SK-N-SH treated with all-trans-retinoic acid at 6 μM for 48 hours (cell line): ENCODE data around the gene COL19A1.

Experiments
- ATAC-seq: fragments of 200-7000 bp; cut with Tn5 transposase; 3 replicates; pipeline ENCODE4 v1.9.1; 2020; ENCODE audit warnings: mild to moderate bottlenecking, moderate library complexity
- ARNTL ChIP-seq: fragments of 450-650 bp; formaldehyde crosslinking; IDR thresholded peaks from 2 replicates; pipeline ENCODE4 v1.5.0; 2020; ENCODE audit warnings: low read depth, mild to moderate bottlenecking, moderate library complexity, borderline replicate concordance
- CSDC2 ChIP-seq: fragments of 250-450 bp; sonication (Bioruptor Pico); IDR thresholded peaks from 2 replicates; pipeline ENCODE4 v1.5.0; 2020; ENCODE audit warnings: mild to moderate bottlenecking, moderate library complexity
- GLIS3 ChIP-seq: fragments of 250-450 bp; sonication (Bioruptor Pico); IDR thresholded peaks from 2 replicates; pipeline ENCODE4 v1.5.0; 2020; ENCODE audit warnings: mild to moderate bottlenecking, moderate library complexity
- ISL1 ChIP-seq: fragments of 250-450 bp; sonication (Bioruptor Pico); IDR thresholded peaks from 2 replicates; pipeline ENCODE4 v2.1.2; 2022; ENCODE audit warnings: mild to moderate bottlenecking, moderate library complexity
- OSR1 ChIP-seq: fragments of 250-450 bp; sonication (Bioruptor Pico); IDR thresholded peaks from 2 replicates; pipeline ENCODE4 v1.8.0; 2022; ENCODE audit warnings: moderate library complexity, mild to moderate bottlenecking, inconsistent platforms
- PPARA ChIP-seq: fragments of 250-450 bp; sonication (Bioruptor Pico); IDR thresholded peaks from 2 replicates; pipeline ENCODE4 v1.5.0; 2020; ENCODE audit warnings: mild to moderate bottlenecking, borderline replicate concordance
- RARB ChIP-seq: fragments of 250-450 bp; sonication (Bioruptor Pico); IDR thresholded peaks from 2 replicates; pipeline ENCODE4 v1.8.0; 2021; ENCODE audit warnings: mild to moderate bottlenecking, moderate library complexity
- SNAI2 ChIP-seq: fragments of 250-450 bp; sonication (Bioruptor Pico); IDR thresholded peaks from 2 replicates; pipeline ENCODE4 v1.5.0; 2020; ENCODE audit warnings: mild to moderate bottlenecking, moderate library complexity
- TCF4 ChIP-seq: fragments of 250-450 bp; sonication (Bioruptor Pico); IDR thresholded peaks from 2 replicates; pipeline ENCODE4 v1.8.0; 2021; ENCODE audit warnings: mild to moderate bottlenecking, moderate library complexity, borderline replicate concordance
- TOX ChIP-seq: fragments of 250-450 bp; sonication (Bioruptor Pico); IDR thresholded peaks from 2 replicates; pipeline ENCODE4 v1.8.0; 2021; ENCODE audit warnings: mild to moderate bottlenecking, moderate library complexity, borderline replicate concordance
- TSHZ2 ChIP-seq: fragments of 250-450 bp; sonication (Bioruptor Pico); IDR thresholded peaks from 2 replicates; pipeline ENCODE4 v1.5.0; 2020; ENCODE audit warnings: mild to moderate bottlenecking, moderate library complexity
- ZFP3 ChIP-seq: fragments of 250-450 bp; sonication (Bioruptor Pico); IDR thresholded peaks from 2 replicates; pipeline ENCODE4 v1.5.0; 2020; ENCODE audit warnings: mild to moderate bottlenecking, moderate library complexity
- ZNF565 ChIP-seq: fragments of 450-650 bp; formaldehyde crosslinking; conservative IDR thresholded peaks from 2 replicates; pipeline ENCODE4 v1.5.0; 2020; ENCODE audit warnings: low read depth, mild to moderate bottlenecking, moderate library complexity
- ZNF70 ChIP-seq: fragments of 450-650 bp; formaldehyde crosslinking; IDR thresholded peaks from 2 replicates; pipeline ENCODE4 v1.5.0; 2020; ENCODE audit warnings: mild to moderate bottlenecking, moderate library complexity
- TF ChIP-seq, protein P1 (sequence below): fragments of 250-450 bp; sonication (Bioruptor Pico); IDR thresholded peaks from 2 replicates; pipeline ENCODE4 v1.5.1; 2020; ENCODE audit warnings: low read depth, mild to moderate bottlenecking, moderate library complexity
- TF ChIP-seq, protein P2 (sequence below): fragments of 250-450 bp; sonication (Bioruptor Pico); IDR thresholded peaks from 2 replicates; pipeline ENCODE4 v1.8.0; 2021; ENCODE audit warnings: low read depth, mild to moderate bottlenecking, moderate library complexity, borderline replicate concordance
- TF ChIP-seq, protein P3 (sequence below): fragments of 250-450 bp; sonication (Bioruptor Pico); IDR thresholded peaks from 2 replicates; pipeline ENCODE4 v1.8.0; 2020; ENCODE audit warnings: mild to moderate bottlenecking, moderate library complexity, borderline replicate concordance

Gene COL19A1

DNA sequence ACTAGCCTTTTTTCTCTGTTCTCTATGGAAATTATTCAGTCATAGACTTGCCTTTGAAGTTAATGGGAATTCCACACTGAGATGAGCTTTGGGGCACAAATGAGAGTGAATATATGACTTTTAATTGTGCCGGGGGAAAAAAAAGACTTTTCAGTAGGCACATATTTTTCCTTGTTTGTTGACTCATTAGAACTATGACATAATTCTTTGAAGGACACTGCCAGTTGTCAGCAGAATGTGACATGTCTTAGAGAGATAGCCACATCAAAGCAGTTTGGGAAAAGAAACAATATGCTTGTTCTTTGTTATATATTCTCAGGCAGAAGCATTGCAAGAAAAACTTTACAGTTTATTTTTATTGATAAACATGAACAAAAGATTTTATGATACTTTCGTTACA, 298.2 kb downstream of the COL19A1 start:
- TF ChIP-seq GLIS3 (CRISPR knock-in tag) = no peak
- ATAC-seq = no peak

DNA sequence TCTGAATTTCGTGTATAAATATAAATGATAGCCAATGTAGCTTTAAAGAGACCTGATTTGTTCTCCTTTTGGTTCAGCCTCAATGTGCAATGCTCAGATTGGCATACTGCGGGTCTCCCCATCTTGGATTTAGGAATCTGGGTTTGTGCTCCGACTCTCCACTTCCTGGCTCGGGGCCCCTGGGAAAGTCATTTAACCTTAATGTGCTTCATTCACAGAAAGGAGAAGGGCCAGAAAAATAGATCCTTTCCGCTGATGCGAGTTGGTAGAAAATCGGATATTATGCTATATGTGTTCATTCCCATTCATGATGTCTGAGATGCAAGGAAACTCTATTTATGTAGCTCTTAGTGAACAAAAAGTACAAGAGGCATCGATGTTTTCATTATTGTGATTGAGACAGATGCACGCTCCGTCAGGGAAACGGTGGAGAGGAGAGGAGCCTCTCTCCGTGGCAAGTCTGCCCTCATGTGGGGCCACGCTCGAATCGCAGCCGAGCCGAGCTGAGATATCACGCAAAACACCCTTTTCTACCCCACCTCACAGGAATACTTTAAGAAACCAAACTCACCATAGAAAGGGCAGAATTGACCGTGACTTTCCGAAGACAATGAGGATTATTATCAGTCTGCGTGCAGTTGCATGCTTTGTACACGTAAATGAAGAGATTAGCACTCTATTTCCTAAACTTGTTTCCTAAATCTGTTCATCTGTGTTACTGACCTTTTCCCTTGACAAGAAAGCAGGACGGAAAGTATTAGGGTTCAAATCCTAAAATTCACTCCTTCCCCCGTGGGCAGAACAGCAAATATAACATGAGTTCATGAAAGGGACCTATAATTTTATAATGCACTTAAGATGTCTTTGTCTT, 300.0 kb downstream of the COL19A1 start:
- TF ChIP-seq GLIS3 (CRISPR knock-in tag) = no peak
- TF ChIP-seq SNAI2 (CRISPR knock-in tag) = no peak
- TF ChIP-seq RARB = no peak
- TF ChIP-seq, protein P1, sequence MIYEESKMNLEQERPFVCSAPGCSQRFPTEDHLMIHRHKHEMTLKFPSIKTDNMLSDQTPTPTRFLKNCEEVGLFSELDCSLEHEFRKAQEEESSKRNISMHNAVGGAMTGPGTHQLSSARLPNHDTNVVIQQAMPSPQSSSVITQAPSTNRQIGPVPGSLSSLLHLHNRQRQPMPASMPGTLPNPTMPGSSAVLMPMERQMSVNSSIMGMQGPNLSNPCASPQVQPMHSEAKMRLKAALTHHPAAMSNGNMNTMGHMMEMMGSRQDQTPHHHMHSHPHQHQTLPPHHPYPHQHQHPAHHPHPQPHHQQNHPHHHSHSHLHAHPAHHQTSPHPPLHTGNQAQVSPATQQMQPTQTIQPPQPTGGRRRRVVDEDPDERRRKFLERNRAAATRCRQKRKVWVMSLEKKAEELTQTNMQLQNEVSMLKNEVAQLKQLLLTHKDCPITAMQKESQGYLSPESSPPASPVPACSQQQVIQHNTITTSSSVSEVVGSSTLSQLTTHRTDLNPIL = no peak
- TF ChIP-seq ZNF70 (CRISPR knock-in tag) = no peak
- no peak for ATAC-seq

DNA sequence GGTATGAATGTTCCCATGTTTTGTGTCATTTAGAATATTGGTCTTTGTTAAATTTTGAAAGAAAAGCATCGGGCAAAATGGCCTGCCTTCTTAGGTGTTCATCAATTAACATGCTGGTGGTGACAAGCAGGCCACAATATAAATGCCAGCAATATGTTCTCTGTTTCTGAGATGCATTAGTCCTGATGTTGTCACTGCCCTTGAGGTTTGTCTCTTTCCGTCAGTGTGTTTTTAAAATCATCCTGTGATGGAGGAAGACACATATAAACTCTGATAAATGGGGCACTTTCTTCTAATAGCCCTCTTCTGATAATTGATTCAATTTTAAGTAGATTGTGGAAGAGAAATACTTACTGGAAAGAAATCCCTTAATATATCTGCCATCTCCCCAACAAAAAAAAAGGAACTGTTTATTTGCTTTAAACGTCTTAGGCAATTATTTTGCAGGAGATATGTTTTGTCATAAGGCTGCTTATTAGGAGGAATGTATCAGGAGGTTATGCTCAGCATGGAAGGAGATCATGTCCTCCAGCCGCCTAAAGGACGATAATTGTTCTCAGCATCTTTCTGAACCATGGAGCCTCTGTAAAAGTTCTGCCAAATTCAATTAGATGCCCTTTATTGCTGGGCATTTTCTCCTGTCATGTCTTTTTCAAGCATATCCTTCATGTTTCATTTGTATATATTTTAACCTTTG, 302.5 kb downstream of the COL19A1 start:
- TF ChIP-seq CSDC2 (CRISPR knock-in tag) (no peak), TCF4 (CRISPR knock-in tag) (no peak), GLIS3 (CRISPR knock-in tag) (no peak)
- no peak for ATAC-seq

DNA sequence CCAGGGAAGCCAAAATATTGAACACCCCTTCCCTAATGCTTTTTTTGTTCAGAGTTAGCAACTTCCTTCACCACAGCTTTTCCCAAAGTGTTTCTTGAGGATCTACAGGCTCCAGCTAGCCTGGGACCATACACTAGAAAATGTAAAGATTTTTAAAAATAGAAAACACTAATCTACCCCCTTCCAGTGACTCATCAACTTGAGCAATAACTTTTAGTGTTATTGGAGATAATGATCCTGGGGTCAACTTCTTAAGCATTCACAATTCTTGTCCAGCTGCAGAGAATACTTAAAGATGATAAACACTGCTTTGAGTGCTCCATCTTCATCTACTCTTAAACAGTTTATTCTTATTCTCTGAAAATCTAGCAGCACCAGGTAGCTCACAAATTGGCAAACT, 304.9 kb downstream of the COL19A1 start:
- no peak for ATAC-seq
- no peak for TF ChIP-seq TSHZ2 (CRISPR knock-in tag)
- no peak for TF ChIP-seq ARNTL (CRISPR knock-in tag)
- TF ChIP-seq ISL1 (CRISPR knock-in tag) = no peak
- TF ChIP-seq SNAI2 (CRISPR knock-in tag) = no peak
- TF ChIP-seq, protein P2, sequence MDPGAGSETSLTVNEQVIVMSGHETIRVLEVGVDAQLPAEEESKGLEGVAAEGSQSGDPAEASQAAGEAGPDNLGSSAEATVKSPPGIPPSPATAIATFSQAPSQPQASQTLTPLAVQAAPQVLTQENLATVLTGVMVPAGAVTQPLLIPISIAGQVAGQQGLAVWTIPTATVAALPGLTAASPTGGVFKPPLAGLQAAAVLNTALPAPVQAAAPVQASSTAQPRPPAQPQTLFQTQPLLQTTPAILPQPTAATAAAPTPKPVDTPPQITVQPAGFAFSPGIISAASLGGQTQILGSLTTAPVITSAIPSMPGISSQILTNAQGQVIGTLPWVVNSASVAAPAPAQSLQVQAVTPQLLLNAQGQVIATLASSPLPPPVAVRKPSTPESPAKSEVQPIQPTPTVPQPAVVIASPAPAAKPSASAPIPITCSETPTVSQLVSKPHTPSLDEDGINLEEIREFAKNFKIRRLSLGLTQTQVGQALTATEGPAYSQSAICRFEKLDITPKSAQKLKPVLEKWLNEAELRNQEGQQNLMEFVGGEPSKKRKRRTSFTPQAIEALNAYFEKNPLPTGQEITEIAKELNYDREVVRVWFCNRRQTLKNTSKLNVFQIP = no peak

DNA sequence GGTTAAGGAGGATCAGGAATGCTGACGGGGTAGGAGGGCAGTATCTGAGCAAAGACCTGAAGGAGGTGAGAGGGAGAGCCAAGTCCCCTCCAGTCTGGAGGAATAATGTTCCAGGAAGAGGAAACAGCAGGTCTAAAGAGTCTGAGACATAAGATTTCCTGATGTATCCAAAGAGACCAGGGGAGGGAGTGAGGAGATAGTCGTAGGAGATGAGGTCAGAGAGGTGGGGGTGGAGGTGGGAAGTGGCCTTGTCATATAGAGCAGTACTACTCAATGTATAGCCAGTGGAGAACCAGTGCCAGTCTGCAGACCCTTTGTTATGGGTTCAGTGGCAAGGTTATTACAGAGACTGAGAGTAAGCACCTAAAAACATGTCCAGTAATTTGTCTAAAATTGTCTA, 305.9 kb downstream of the COL19A1 start:
- TF ChIP-seq GLIS3 (CRISPR knock-in tag) (no peak), TOX (CRISPR knock-in tag) (no peak)
- TF ChIP-seq, protein P3, sequence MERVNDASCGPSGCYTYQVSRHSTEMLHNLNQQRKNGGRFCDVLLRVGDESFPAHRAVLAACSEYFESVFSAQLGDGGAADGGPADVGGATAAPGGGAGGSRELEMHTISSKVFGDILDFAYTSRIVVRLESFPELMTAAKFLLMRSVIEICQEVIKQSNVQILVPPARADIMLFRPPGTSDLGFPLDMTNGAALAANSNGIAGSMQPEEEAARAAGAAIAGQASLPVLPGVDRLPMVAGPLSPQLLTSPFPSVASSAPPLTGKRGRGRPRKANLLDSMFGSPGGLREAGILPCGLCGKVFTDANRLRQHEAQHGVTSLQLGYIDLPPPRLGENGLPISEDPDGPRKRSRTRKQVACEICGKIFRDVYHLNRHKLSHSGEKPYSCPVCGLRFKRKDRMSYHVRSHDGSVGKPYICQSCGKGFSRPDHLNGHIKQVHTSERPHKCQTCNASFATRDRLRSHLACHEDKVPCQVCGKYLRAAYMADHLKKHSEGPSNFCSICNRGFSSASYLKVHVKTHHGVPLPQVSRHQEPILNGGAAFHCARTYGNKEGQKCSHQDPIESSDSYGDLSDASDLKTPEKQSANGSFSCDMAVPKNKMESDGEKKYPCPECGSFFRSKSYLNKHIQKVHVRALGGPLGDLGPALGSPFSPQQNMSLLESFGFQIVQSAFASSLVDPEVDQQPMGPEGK (CRISPR knock-in tag) = no peak

GRCh38 chr6:70175770-70176169, 309.4 kb downstream of the COL19A1 start:
- TF ChIP-seq PPARA (CRISPR knock-in tag) (no peak), ZFP3 (no peak), ARNTL (CRISPR knock-in tag) (no peak), OSR1 (CRISPR knock-in tag) (no peak), ZNF565 (CRISPR knock-in tag) (no peak)
- TF ChIP-seq, protein P3 (CRISPR knock-in tag) = no peak
- no peak for ATAC-seq

More for the DNA sequence above, 305.9 kb downstream of the COL19A1 start:
- ATAC-seq = no peak
